Renal cortical epithelial cell (primary cell): ENCODE measurements around the gene DLG3. TPM values are rescaled to one million over a fixed set of nuclear protein-coding genes. Genes with fewer than 3 reads are reported as not detected.

Experiments
- DNase-seq: peaks from one replicate; pipeline ENCODE4 v3.0.0-alpha.2; 2011; ENCODE audit warnings: low read depth
- total RNA-seq: library from RNA; depleted of rRNA; stranded (reverse); fragments of >200 nt; gene quantifications from 2 replicates; pipeline ENCODE4 v1.2.3, GENCODE V29; 2014

DLG3 gene
- total RNA-seq, 1 donor from 2014 or later: 33.5 TPM

DNA sequence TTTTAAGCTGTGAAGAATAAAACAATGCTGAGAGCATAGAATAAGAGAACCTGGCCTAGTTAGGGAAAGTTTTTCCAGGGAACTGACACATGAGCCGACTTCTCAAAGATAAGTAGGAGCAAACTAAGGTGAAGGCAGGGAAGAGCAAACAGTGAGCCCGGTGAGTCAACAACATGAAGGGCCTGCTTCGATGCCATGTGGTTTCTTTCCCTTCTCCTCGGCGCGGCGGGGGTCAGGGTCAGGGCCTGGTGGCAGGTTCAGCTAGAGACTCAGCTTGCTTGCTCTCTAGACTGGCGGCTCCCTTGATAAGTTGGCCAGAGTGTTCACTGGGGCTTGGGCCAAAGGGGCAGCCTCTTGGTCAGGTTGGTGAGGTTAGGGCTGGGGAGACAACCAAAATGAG is 81.1 kb downstream of the DLG3 start:
- no peak for DNase-seq

DNA sequence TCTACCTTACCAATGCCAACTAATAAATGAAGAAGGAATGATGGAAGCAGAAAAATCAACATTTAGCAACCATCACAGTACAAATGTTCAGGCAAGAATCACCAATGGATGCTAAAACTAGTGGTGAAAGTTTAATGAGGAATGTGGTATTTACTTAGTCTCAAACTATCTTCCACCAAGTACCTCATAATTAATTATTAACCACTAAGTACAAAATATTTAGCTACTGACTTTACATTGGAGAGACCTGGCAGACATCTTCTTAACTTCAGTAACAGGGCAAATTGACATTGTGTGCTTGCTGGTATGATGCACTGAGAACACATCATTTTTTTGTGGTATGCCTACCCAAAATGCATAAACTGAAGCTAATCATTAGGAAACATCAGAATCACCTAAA is 82.4 kb downstream of the DLG3 start:
- DNase-seq: peak; percentile 68

DNA sequence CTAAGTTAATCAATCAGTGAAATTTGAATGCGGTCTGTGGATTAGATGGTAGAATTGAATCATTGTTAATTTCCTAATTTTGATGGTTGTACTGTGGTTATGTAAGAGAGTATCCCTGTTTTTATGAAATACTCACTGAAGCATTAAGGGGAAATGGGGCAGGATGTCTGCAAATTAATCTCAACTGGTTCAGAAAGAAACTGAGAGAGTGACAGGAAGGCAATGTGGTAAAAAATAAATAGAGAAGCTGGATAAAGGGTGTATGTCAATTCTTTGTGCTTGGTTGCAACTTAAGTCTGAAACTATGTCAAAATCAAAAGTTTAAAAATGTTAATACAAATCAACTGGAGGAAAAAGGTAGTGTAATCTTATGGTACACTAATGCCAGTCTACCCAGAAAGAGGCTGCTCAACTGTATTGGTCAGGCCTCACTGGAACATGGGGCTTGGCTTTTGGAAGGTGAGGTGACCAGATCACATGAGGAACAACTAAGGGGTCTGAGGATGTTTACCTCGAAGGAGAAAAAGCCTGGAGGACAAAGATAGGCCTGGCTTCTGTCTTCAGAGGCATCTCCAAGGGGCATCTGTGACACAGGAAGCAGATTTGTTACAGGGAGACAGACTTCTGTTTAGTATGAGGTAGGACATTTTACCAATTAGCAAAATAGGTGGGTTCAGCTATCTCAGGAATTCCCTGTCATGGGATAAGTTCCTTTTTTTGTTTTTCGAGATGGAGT is 83.1 kb downstream of the DLG3 start:
- DNase-seq: peak; percentile 3

DNA sequence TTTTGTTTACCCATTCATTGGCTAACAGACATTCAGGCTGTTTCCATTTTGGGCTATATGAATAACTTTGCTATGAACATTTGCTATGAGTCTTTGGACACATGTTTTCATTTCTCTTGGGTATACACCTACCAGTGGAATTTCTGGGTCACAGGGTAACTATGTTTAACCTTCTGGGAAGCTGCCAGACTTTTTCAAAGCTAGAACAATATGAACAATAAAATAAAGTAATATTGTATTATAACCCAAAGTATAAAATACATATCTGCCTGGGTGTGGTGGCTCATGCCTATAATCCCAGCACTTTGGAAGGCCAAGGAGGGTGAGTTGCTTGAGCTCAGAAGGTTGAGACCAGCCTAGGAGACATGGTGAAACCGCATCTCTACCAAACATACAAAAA is 90.6 kb downstream of the DLG3 start:
- DNase-seq: no peak

DNA sequence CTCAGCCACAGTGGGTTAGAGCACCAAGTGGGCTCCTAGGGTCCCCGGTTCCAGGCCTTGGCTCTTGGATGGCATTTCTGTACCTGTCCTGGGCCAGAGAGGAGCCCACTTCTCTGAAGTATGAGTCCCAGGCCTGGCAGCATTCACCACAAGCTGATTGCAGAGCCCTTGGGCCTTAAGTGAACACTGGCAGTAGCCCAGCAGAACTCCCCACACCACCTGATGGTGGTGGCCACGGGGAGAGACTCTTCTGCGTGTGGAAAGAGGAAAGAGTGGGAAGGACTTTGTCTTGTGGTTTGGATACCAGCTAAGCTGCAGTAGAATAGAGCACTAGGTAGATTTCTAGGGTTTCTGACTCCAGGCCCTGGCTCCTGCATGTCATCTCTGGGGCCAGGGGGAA is 104.8 kb downstream of the DLG3 start:
- DNase-seq: no peak

DNA sequence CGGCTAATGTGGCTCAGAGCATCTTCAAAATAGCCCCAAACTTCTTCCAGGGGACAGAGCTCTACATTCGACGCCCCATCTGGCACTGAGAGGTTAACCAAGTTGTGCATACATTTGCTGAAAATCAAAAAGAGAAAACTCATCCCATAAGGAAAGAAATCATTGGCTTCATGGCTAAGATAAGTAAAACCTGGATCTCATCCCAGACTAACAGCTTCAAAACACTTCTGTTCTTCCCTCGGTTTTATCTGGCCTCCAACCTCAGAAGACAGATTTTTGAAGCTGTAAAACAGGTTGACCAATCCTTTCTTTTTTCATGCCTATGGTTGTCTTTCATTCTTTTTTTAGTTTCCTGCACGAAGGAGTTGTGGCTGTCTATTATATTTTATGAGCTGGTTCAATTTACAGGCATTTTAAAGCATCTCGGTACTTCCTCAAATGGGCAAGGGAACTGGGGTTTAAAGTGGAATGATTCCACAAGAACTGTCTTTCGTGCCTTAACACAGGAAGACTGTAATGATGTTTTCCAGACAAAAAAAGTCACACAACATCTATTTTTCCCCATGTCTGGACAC is 107.6 kb downstream of the DLG3 start:
- no peak for DNase-seq

DNA sequence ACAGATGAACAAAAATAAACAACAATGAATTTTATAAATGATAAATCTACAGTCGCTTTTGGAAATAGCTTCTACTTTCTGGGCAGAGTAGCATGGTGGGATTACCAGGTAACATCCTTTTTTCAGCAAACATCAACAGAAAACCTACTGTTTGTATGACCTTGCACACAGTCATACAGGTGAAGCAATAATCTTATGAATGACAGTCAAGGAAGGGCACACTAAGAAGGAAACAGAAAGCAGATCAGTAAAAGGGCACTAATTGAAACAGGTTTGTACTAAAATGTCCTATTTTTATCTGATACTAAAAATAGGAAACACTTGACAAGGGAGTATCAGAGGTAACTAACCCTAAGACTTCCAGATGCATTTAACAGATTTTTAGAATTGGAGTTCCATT is 108.9 kb downstream of the DLG3 start:
- DNase-seq: no peak

DNA sequence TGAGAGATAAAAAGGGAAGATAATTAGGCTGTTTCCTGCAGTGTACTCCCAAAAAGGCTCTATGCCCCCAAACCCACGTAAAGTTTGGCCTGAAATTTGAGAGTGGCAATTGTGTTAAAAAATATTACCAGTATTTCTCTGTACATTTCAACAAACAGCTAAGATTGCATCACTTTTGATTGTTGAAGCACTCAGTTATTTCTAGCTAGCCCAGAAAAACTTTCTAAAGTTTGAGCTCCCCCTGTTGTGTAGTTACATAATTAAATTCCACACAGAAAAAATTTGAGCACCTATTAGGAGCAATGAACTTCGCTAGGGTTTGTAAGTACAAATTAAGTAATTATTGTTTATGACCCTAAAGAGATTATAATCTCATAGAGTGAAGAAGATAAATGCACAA is 109.4 kb downstream of the DLG3 start:
- DNase-seq: peak; percentile 44

DNA sequence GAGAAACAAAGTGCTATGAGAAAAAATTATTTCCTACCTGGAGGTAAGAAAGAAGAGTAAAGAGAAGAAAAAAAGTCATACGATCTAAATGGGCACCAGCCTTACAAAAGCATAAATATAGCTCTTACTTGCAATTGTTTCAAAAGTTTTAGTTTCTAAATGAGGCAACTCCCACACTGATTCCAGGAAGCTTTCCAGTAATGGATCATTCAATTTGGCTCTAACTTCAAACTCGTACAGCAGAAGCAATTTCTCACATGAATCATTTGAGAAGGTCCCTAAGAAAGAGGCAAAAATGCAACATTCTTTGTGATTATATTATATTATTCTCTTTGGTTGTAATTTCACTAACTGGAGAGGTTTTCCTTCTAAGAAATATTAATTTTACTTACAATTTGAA is 109.9 kb downstream of the DLG3 start:
- no peak for DNase-seq

DNA sequence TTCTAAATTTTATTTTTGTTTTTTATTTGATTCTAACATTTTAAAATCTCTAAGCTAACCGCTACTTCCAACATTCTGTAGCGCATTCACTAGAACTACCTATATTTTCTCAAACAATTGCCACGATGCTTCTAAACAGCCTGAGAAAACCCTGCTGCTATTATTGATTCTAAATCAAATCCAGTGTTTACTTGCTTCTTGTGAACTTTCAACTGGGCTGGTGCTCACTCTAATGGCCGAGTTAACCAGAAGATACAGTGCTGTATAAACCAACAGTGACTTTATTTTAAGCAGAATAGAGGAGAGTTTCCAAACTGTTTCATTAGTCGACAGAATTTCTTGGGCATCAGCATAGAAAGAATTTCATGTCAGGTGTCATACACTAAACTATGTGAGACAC is 110.3 kb downstream of the DLG3 start:
- no peak for DNase-seq

Other genes with a start within 250 kb of the DLG3 start
- gene AWAT1, start 210.2 kb upstream of the DLG3 start, total RNA-seq: not detected in 2 replicates
- gene P2RY4, start 184.6 kb upstream of the DLG3 start, total RNA-seq: 0.15 TPM in 1 of 2 replicates, not detected in the other
- not detected in 2 replicates for gene ARR3, start 176.5 kb upstream of the DLG3 start, total RNA-seq
- not detected in 2 replicates for gene RAB41, start 162.7 kb upstream of the DLG3 start, total RNA-seq
- gene PDZD11, start 154.9 kb upstream of the DLG3 start, total RNA-seq: 38.9 and 58.7 TPM in 2 replicates
- 0.80 and 6.6 TPM in 2 replicates for gene KIF4A, start 154.7 kb upstream of the DLG3 start, total RNA-seq
- gene GDPD2, start 21.5 kb upstream of the DLG3 start, total RNA-seq: 0.05 TPM in 1 of 2 replicates, not detected in the other